HAP-1 (cell line): ENCODE measurements around the gene ADSS2.

Source experiments
- DNase-seq, 2 experiments: peaks; one replicate each; pipeline ENCODE4 v3.0.0-alpha.2; 2016 to 2020; ENCODE audit warnings: low spot score in 2 of 2
- H3K27me3 ChIP-seq: fragments of 250-450 bp; sonication (Bioruptor Pico); 2 replicates; pipeline ENCODE4 v1.5.1; 2020; ENCODE audit warnings: low read depth, mild to moderate bottlenecking, moderate library complexity
- H3K36me3 ChIP-seq: fragments of 250-450 bp; sonication (Bioruptor Pico); replicated peaks from 2 replicates; pipeline ENCODE4 v1.5.1; 2020; ENCODE audit warnings: mild to moderate bottlenecking
- H3K4me1 ChIP-seq: fragments of 250-450 bp; sonication (Bioruptor Pico); 2 replicates; pipeline ENCODE4 v1.5.1; 2020; ENCODE audit warnings: mild to moderate bottlenecking
- H3K4me3 ChIP-seq: fragments of 250-450 bp; sonication (Bioruptor Pico); 2 replicates; pipeline ENCODE4 v1.5.1; 2020; ENCODE audit warnings: mild to moderate bottlenecking, moderate library complexity
- H3K9me3 ChIP-seq: fragments of 250-450 bp; sonication (Bioruptor Pico); 2 replicates; pipeline ENCODE4 v1.5.1; 2020; ENCODE audit warnings: mild to moderate bottlenecking, moderate library complexity
- in situ Hi-C: fragments of 300-500 bp; cut with MboI; formaldehyde crosslinking; loops from 3 replicates; pipeline ENCODE4 v1.14.3; 2020; ENCODE audit warnings: low sequenced_read_pairs, inconsistent platforms, mixed read lengths

ADSS2 gene

DNA sequence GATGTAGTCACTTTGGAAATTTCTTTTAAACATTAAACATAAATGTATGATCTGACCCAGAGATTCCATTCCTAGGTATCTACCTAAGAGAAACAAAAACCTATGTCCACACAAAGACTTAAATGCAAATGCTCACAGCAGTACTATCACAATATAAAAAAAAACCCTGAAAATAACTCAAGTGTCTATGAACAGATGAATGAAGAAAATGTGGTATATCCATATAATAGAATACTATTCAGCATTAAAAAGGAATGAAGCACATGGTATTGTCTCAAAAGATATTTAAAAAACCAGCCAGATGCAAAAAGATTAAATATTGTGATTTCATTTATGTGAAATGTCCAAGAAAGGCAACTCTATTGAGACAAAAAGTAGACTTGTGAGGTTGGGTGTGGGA, 48.3 kb downstream of the ADSS2 start:
- peaks cover 15% of the 10 kb centered on the region for H3K36me3 ChIP-seq
- no peak for DNase-seq
- in situ Hi-C loops = no loop called here

DNA sequence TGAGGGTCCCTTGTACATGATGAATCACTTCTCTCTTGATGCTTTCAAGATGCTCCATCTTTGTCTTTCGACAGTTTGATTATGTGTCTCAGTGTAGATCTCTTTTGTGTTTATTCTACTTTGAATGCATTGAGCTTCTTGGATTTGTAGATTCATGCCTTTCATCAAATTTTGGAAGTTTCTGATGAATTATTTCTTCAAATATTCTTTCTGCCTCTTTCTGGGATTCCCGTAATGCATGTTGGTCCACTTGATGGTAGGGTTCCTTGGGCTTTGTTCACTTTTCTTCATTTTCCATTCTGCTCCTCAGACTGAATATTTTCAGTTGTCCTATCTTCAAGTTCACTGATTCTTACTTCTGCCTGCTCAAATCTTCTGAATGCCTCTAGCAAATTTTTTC, 50.7 kb downstream of the ADSS2 start:
- Histone ChIP-seq H3K9me3 (peaks cover 13% of the 10 kb centered on the region), H3K4me1 (no peaks in the 10 kb centered on the region), H3K36me3 (peaks cover 13% of the 10 kb centered on the region), H3K27me3 (no peaks in the 10 kb centered on the region), H3K4me3 (no peak overlapping the region)
- no peak for DNase-seq
- in situ Hi-C loops = no loop called here

More for the DNA sequence above, 48.3 kb downstream of the ADSS2 start:
- H3K9me3 ChIP-seq = peaks cover 13% of the 10 kb centered on the region
- H3K4me1 ChIP-seq = no peaks in the 10 kb centered on the region
- no peak overlapping the region for H3K4me3 ChIP-seq
- no peaks in the 10 kb centered on the region for H3K27me3 ChIP-seq

DNA sequence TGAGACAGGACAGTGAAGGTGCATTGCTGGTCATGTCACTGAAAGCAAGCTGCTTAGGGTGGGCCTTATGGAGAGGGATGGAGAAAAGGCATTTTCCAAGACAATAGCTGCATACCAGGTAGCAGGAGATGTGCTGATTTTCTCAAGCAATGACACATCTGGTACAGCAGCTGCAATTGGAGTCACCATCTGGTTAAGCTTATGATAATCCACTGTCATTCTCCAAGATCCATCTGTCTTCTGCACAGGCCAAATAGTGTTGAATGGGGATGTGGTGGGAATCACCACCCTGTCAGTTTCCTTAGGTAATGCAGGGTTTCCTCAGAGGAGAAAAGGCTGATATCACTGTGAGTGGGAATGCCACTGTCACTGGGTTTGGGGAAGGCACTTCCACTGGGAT, 54.6 kb downstream of the ADSS2 start:
- Histone ChIP-seq H3K4me3 (no peak overlapping the region), H3K9me3 (peaks cover 10% of the 10 kb centered on the region), H3K27me3 (no peaks in the 10 kb centered on the region), H3K36me3 (peaks cover 7% of the 10 kb centered on the region), H3K4me1 (no peaks in the 10 kb centered on the region)
- in situ Hi-C loops = no loop called here
- no peak for DNase-seq

DNA sequence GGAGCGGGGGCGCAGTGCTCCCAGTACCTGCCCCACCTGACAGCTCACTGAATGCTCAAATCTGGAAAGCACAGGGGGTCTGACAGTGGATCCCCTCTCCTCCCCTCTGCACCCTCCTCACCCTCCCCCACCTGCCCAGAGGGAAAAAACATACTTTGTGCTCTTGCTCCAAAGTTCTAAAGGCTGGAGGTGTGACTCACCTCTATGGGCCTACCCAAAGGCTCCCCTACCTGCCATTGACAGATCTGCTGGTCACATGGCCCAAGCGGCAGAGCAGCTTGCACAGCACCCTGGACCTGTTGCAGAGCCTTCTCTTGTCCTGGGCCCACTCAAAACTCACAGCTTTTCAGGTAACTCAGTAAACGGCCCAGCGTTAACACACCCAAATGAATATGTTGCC, 55.7 kb downstream of the ADSS2 start:
- H3K4me3 ChIP-seq = no peak overlapping the region
- H3K27me3 ChIP-seq = no peaks in the 10 kb centered on the region
- no peaks in the 10 kb centered on the region for H3K36me3 ChIP-seq
- no peaks in the 10 kb centered on the region for H3K4me1 ChIP-seq
- H3K9me3 ChIP-seq = peaks cover under 1% of the 10 kb centered on the region; the same call in 1 of the 2 replicates
- no peak for DNase-seq
- in situ Hi-C loops = no loop called here

DNA sequence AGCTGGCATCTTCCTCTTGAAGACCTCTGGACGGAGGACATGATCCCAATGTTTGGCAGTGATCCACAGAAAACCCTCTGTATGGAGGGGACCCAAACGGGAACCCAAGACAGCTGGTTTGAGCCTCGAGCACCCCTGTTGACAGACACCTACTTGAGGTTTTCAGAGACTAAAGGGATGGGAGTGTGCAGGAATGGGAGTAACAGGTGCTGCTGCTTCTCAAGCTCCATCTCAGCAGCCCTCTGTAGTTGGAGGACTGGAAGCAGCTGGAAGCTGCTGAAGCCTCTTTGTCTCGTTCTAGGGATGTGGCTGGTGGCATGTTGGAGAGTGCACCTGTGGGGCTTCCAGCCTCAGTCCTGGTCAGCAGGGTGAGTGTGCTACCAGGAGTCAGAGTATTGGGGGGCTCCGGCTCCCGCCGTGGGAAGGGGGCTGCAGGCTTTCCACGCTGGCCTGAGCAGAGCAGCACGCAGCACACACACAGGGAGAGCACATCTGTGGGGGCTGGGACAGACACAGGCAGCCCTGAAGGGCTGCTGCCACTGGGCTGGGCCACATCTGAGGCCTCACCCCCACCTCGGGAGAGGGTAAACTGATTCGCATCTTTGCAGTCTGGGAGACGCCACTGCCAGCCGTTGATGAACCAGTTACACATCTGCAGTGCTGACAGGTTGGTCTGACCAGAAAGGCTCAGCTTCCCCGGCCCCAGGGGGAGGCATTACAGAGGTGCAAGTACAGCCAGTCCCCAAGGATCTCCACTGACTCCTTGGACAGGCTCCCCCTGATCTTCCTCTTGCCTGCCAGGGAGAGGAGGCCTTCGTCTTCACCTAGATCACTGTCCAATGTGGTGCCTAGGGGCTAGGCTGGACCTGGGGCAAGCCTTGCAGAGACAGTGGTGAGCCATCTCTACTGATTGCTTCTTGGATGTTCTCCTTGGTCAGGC, 56.6 kb downstream of the ADSS2 start:
- no peaks in the 10 kb centered on the region for H3K36me3 ChIP-seq
- no peaks in the 10 kb centered on the region for H3K9me3 ChIP-seq
- H3K4me1 ChIP-seq = no peaks in the 10 kb centered on the region
- H3K4me3 ChIP-seq = no peak overlapping the region
- no peaks in the 10 kb centered on the region for H3K27me3 ChIP-seq
- in situ Hi-C loops = no loop called here
- no peak for DNase-seq

DNA sequence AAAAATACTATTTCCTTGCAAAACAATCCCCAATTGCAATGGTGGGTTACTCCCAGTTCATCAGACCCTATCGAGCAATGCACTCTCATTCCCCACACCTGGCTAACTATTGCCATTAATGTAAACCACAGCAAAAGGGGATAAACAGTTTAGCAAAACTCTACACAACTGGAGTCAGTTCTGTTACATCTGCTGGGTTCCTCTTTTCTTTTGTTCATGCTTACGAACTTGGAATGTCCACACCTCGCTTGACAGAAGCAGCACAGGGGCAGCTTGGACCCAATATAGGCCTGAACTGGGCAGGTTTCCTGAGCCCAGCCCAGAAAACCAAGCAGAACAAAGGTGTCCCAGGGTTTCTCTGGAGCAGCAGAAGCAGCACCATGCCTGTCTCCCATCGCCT, 57.4 kb downstream of the ADSS2 start:
- in situ Hi-C loops = no loop called here
- H3K4me3 ChIP-seq = no peak overlapping the region
- DNase-seq = no peak
- H3K9me3 ChIP-seq = no peaks in the 10 kb centered on the region
- H3K36me3 ChIP-seq = no peaks in the 10 kb centered on the region
- H3K4me1 ChIP-seq = no peaks in the 10 kb centered on the region
- H3K27me3 ChIP-seq = no peaks in the 10 kb centered on the region

DNA sequence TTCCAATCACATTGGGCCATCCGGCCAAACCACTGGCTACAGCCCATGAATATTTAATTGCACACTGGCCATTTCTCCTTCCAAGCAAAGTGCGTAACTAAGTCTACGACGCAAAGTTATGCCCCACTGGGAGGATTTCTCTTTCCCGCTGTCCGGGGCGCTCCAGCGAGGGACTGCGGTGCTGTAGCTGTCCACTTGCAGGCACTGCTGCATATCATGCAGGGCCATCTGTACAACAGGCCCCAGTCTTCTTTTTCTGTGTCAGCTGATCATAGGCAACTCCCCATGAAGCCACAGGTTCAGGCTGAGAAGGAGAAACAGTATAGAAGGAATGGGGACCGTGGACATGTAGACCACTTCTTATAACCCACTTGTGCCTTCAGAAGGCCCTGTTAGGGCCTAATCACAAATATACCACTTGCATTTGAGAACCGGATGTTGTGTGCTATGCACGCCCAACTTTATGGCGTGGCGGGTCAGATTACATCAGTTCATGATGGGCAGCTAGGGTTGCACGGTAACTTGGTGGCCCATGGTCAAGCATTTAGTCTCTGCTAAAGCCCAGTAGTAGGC, 58.0 kb downstream of the ADSS2 start:
- in situ Hi-C loops = no loop called here

DNA sequence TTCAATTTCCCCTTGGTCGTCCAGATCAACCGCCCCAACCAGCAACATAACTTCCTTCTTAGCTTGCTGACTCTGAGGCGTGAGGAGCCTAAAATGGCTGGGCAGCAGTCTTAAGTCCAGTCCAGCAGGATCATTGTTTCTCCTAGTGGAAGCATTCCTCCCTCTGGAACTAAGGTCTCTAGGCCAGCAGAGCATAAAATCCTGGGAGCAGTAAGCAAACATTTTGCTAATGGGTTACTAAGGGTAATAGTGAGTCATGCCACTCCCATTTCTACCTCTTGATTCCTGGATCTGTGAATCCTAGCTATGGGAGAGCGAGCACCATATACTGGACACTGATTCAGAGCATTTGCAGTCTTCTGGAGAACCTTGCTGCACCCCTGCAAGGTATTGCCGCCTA, 59.9 kb downstream of the ADSS2 start:
- no peaks in the 10 kb centered on the region for H3K36me3 ChIP-seq
- in situ Hi-C loops = no loop called here
- no peak for DNase-seq

More for the DNA sequence above, 58.0 kb downstream of the ADSS2 start:
- H3K4me3 ChIP-seq = no peak overlapping the region
- no peaks in the 10 kb centered on the region for H3K27me3 ChIP-seq
- no peaks in the 10 kb centered on the region for H3K4me1 ChIP-seq
- no peak for DNase-seq
- H3K9me3 ChIP-seq = no peaks in the 10 kb centered on the region
- no peaks in the 10 kb centered on the region for H3K36me3 ChIP-seq

DNA sequence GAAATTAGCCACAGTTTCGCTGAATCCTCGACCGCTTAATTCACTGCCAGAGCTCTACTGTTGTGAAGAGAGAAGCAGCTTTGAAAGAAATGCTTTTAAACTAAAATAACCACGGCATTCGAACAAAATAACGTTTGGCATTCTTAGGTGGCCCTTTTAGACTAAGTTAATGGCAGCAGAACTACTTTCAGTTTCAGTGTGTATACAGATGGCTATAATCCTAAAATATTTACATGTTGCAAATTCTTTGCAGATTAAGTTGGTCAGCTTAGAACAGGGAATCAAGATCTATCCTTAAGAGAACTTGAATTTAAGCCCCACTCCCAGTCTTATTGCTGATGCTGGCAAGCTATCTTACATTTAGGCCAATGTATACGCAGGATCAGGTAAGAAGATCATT, 62.7 kb downstream of the ADSS2 start:
- DNase-seq = no peak
- H3K4me1 ChIP-seq = no peaks in the 10 kb centered on the region
- in situ Hi-C loops = no loop called here
- H3K27me3 ChIP-seq = no peaks in the 10 kb centered on the region
- no peaks in the 10 kb centered on the region for H3K9me3 ChIP-seq
- H3K4me3 ChIP-seq = no peak overlapping the region
- no peaks in the 10 kb centered on the region for H3K36me3 ChIP-seq

More for the DNA sequence above, 59.9 kb downstream of the ADSS2 start:
- Histone ChIP-seq H3K27me3 (no peaks in the 10 kb centered on the region), H3K9me3 (no peaks in the 10 kb centered on the region), H3K4me3 (no peak overlapping the region), H3K4me1 (no peaks in the 10 kb centered on the region)

DNA sequence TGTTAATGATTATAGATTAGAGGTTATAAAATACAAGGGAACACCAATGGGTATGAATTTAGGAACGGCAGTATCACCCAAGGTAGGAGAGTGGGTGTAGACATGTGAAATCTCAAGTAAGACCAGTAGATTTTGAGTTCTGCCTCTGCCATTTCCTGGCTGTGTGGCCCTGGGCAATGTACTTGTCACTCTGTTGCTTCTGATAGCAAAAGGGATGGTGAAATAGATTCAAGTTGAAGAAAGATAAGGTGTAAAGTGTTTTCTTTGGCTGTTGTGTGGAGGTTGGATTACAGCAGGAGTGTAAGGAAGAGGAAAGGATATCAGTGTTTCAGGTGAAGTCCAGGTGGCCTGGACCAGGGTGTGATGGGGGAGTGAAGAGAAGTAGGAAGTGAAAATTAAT, 64.3 kb downstream of the ADSS2 start:
- no peaks in the 10 kb centered on the region for H3K27me3 ChIP-seq
- H3K4me3 ChIP-seq = no peak overlapping the region
- H3K9me3 ChIP-seq = no peaks in the 10 kb centered on the region
- no peak for DNase-seq
- H3K36me3 ChIP-seq = no peaks in the 10 kb centered on the region
- in situ Hi-C loops = no loop called here
- no peaks in the 10 kb centered on the region for H3K4me1 ChIP-seq

DNA sequence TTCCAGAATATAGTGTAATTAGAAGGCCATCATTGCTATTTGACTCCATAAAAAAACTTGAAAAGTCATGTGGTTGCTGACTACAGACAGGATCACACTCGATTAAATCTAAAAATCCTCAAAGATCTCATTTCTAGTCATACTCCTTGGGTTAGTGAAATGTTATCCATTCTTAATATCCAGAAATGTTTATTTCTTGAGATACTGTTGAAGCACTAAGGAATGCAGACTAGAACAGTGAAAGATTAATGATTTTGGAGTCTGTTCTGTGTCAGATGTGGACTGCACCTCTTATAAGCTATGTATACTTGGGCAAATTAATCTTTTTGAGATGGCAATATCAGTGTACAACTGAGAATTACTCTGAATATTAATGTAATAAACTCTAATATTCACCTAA, 65.1 kb downstream of the ADSS2 start:
- DNase-seq = no peak
- no peaks in the 10 kb centered on the region for H3K4me1 ChIP-seq
- no peaks in the 10 kb centered on the region for H3K27me3 ChIP-seq
- H3K4me3 ChIP-seq = no peak overlapping the region
- in situ Hi-C loops = no loop called here
- H3K36me3 ChIP-seq = no peaks in the 10 kb centered on the region
- H3K9me3 ChIP-seq = no peaks in the 10 kb centered on the region

DNA sequence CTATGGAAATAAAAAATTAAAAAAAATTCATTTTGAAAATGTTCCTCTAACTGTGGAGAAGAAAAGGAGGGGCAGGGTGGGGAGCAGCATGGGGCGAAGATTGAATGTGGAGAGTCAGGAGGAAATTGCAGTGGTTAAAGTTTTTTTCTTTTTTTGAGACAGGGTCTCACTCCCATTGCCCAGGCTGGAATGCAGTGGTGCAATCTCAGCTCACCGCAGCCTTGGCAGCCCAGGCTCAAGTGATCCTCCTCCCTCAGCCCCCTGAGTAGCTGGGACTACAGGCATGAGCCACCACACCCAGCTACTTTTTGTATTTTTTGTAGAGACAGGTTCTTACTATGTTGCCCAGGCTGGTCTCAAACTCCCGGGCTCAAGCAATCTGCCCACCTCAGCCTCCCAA, 67.6 kb downstream of the ADSS2 start:
- Histone ChIP-seq H3K4me3 (no peak overlapping the region), H3K4me1 (no peaks in the 10 kb centered on the region), H3K27me3 (no peaks in the 10 kb centered on the region), H3K36me3 (no peaks in the 10 kb centered on the region), H3K9me3 (no peaks in the 10 kb centered on the region)
- in situ Hi-C loops = no loop called here
- DNase-seq = no peak

DNA sequence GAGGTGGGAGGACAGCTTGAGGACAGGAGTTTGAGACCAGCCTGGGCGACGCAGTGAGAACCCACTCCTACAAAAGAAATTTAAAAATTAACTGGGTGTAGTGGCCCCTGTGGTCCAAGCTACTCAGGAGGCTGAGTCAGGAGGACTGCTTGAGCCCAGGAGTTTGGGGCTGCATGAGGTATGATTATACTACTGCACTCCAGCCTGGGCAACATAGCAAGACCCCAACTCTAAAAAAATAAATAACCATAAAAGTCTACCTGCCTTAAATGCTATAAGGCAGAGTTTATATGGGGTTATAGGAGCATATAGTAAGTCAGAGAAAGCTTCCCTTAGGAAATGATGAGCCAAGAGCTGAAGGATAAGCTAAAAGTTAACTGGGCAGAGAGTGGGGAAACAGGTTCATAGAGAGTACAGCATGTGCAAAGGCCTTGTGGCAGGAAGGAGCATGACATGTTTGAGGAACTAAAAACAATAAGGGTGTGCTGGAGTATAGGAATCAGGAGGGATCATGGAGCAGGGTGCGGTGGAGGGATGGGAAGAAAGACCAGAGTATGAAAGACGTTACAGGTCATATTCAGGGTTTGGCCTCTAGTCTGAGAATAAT, 68.3 kb downstream of the ADSS2 start:
- Histone ChIP-seq H3K4me1 (no peaks in the 10 kb centered on the region), H3K27me3 (no peaks in the 10 kb centered on the region), H3K36me3 (no peaks in the 10 kb centered on the region), H3K9me3 (no peaks in the 10 kb centered on the region), H3K4me3 (no peak overlapping the region)
- in situ Hi-C loops = no loop called here
- DNase-seq = no peak

DNA sequence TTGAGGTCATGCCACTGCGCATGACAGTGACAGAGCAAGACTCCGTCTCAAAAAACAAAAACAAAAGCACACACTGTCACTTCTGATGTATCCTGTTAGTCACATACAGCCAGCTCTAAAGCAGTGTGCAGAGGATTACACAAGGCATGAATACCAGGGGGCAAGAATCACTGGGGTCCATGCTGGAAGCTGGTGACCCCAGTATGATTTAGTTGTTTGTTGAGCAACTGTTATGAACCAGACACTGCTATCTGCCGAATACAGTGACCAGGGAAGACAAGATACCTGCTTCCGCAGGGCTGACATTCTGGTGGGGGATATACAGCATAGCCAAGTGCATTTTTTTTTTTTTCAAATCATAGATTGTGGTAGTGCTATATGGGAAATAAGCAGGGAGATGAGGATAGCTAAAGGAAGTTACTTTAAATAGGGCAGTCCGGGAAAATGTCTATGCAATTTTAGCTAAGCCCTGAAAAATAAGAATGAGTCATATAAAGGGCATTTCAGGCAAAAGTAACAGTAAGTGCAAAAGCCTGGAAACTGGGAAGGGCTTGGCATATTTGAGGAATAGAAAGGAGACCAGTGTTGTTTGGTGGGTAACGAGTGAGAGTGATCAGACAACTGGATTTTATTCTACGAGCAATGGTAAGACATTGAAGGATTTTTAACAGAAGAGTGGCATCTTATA, 69.7 kb downstream of the ADSS2 start:
- in situ Hi-C loops = no loop called here
- Histone ChIP-seq H3K4me3 (no peak overlapping the region), H3K4me1 (no peaks in the 10 kb centered on the region), H3K27me3 (no peaks in the 10 kb centered on the region), H3K9me3 (no peaks in the 10 kb centered on the region), H3K36me3 (no peaks in the 10 kb centered on the region)
- DNase-seq = no peak
